Esophagus squamous epithelium (tissue), 4 donors: ENCODE data around the gene SLC1A4.

Experiments used
- CTCF ChIP-seq, 6 experiments: fragments of 450-650 bp in 4 of 6; fragments of 200-600 bp in 2 of 6; sonication (generic) in 2 of 6; IDR thresholded peaks; one replicate each; pipeline ENCODE4 v1.5.1; 2016 to 2019; ENCODE audit warnings: antibody characterized with exemption in 6 of 6, mild to moderate bottlenecking in 4 of 6, moderate library complexity in 4 of 6
- POLR2A ChIP-seq, 4 donors: fragments of 450-650 bp; IDR thresholded peaks; one replicate each; pipeline ENCODE4 v1.6.1; 2017; ENCODE audit warnings: antibody characterized with exemption in 4 of 4, mild to moderate bottlenecking in 4 of 4, moderate library complexity in 3 of 4

DNA sequence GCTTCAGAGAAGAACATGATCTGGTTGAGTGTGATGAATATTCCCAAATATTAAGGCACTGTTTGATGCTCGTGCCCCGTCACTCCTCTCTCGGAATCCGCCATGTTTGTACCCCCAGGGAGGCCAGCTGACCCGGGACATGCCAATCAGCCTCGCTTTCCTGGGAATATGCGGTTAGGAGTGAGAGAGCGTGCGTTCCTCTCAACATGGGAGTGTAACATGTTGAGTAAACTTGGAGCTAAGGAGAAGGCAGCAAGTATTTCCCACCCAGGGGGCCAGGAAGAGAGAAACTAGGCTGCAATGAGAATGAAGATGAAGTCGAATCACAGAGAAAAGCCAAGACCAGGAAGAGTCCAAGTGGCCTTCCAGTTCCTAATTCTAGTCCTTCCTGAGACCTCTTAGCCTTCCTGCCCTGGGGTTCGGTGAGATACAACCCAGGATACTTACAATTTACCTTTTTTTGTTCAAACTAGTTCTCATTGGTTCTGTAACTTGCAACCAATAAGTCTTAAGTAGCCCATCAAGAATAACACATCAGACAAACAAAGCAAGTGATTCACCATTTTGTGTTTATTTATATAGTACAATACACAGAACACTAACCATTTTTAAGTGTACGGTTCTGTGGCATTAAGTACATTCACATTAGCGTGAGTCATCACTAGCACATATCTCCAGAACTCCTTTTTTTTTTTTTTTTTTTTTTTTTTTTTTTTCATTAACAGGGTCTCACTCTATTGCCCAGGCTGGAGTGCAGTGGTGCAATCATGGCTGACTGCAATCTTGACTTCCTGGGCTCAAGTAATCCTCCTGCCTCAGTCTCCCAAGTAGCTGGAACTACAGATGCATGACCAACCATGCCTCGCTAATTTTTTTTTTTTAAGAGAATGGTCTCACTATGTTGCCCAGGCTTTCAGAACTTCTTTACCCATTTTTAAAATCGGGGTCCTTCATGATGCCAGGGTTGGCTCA lies 36.4 kb upstream of the SLC1A4 start:
- TF ChIP-seq CTCF (IDR thresholded peaks at IDR 0.05) (no peak), POLR2A (IDR thresholded peaks at IDR 0.05) (no peak)
